SU-DHL-6 (cell line): ENCODE results near the gene STK32B.

Experiments used
- H2AFZ ChIP-seq: fragments of 200-600 bp; sonication (generic); 2 replicates; pipeline ENCODE4 v1.6.1; 2014; ENCODE audit warnings: low read depth, mild to moderate bottlenecking, moderate library complexity, mixed read lengths, antibody characterized with exemption, low read length; ENCODE audit not compliant: severe bottlenecking
- H3F3A ChIP-seq: fragments of 200-600 bp; shearing (Covaris generic); 2 replicates; pipeline ENCODE4 v1.6.0; 2016; ENCODE audit warnings: antibody characterized with exemption, mild to moderate bottlenecking; ENCODE audit not compliant: insufficient read depth
- H3K27ac ChIP-seq: fragments of 200-600 bp; sonication (generic); 2 replicates; pipeline ENCODE4 v1.5.1; 2016; ENCODE audit warnings: low read depth, mild to moderate bottlenecking, low read length, moderate library complexity, mixed read lengths
- H3K27me3 ChIP-seq: fragments of 200-600 bp; sonication (generic), shearing (Covaris generic); 2 replicates; pipeline ENCODE4 v1.6.0; 2014; ENCODE audit warnings: mild to moderate bottlenecking, low read length
- H3K36me3 ChIP-seq: fragments of 200-600 bp; sonication (generic); 2 replicates; pipeline ENCODE4 v1.6.1; 2014; ENCODE audit warnings: mild to moderate bottlenecking, low read length, mixed read lengths
- H3K4me2 ChIP-seq: fragments of 300-600, 200-600 bp; shearing (Covaris generic), sonication (generic); 2 replicates; pipeline ENCODE4 v1.6.0; 2014; ENCODE audit warnings: low read length, low read depth, mild to moderate bottlenecking; ENCODE audit not compliant: poor library complexity, severe bottlenecking
- H3K4me3 ChIP-seq: fragments of 200-600 bp; sonication (generic); 2 replicates; pipeline ENCODE4 v1.5.1; 2014; ENCODE audit warnings: antibody characterized with exemption, low read length, mild to moderate bottlenecking, mixed read lengths; ENCODE audit not compliant: insufficient read depth, poor library complexity, severe bottlenecking
- H3K79me2 ChIP-seq: fragments of 200-600 bp; sonication (generic); 2 replicates; pipeline ENCODE4 v1.6.1; 2014; ENCODE audit warnings: mild to moderate bottlenecking, low read length, moderate library complexity; ENCODE audit not compliant: insufficient read depth
- H3K9ac ChIP-seq: fragments of 200-600 bp; sonication (generic); 2 replicates; pipeline ENCODE4 v1.7.0; 2014; ENCODE audit warnings: mild to moderate bottlenecking, low read length
- H3K9me2 ChIP-seq: fragments of 200-600 bp; sonication (generic); replicated peaks from 2 replicates; pipeline ENCODE4 v1.6.1; 2014; ENCODE audit warnings: low read length; ENCODE audit not compliant: insufficient read depth
- H3K9me3 ChIP-seq: fragments of 200-600 bp; sonication (generic); 2 replicates; pipeline ENCODE4 v1.6.1; 2014; ENCODE audit warnings: low read length, mixed read lengths; ENCODE audit not compliant: insufficient read depth
- H4K20me1 ChIP-seq: fragments of 200-600 bp; sonication (generic); 2 replicates; pipeline ENCODE4 v1.6.1; 2014; ENCODE audit warnings: low read depth, mild to moderate bottlenecking, antibody characterized with exemption, low read length, moderate library complexity, mixed read lengths
- EZH2phosphoT487 ChIP-seq: fragments of 200-600 bp; sonication (generic), shearing (Covaris generic); conservative IDR thresholded peaks from 2 replicates; pipeline ENCODE4 v1.6.1; 2018; ENCODE audit warnings: mild to moderate bottlenecking, antibody characterized with exemption, low read length, moderate library complexity, mixed read lengths
- TF ChIP-seq, protein P1 (sequence below): fragments of 200-600 bp; sonication (generic); IDR thresholded peaks from one replicate; pipeline ENCODE4 v1.5.1; 2017; ENCODE audit warnings: antibody characterized with exemption, mild to moderate bottlenecking, low read length, moderate library complexity; ENCODE audit not compliant: insufficient read depth, poor library complexity, severe bottlenecking

STK32B gene

DNA sequence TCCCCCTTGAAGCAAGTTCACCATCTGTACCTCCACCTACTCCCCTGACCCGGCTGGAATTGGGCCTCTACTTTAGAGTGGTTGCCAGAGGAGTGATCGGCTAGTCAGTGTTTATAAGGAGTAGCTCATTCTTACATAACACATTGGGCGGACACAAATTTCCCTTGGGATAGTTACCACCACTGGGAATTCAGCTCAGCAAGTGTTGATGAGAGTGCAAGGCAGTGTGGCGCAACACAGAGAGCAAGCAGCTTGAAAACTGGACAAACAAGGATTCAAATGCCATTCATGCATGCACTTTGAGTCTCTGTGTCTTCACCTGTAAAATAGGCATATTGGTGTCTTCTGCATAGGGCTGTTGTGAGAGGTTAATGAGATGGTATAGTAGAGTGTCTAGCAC, 92.7 kb downstream of the STK32B start:
- Histone ChIP-seq H3K36me3 (no peaks in the 10 kb centered on the region), H3K9ac (no peak overlapping the region), H3K79me2 (no peaks in the 10 kb centered on the region), H3K9me3 (no peaks in the 10 kb centered on the region), H3F3A (no peaks in the 10 kb centered on the region), H2AFZ (no peak overlapping the region), H3K4me2 (no peak overlapping the region), H3K4me3 (no peak overlapping the region), H3K27ac (no peak overlapping the region), H4K20me1 (no peaks in the 10 kb centered on the region), H3K9me2 (no peaks in the 10 kb centered on the region), H3K27me3 (no peaks in the 10 kb centered on the region)
- no peak for TF ChIP-seq EZH2phosphoT487
- TF ChIP-seq, protein P1, sequence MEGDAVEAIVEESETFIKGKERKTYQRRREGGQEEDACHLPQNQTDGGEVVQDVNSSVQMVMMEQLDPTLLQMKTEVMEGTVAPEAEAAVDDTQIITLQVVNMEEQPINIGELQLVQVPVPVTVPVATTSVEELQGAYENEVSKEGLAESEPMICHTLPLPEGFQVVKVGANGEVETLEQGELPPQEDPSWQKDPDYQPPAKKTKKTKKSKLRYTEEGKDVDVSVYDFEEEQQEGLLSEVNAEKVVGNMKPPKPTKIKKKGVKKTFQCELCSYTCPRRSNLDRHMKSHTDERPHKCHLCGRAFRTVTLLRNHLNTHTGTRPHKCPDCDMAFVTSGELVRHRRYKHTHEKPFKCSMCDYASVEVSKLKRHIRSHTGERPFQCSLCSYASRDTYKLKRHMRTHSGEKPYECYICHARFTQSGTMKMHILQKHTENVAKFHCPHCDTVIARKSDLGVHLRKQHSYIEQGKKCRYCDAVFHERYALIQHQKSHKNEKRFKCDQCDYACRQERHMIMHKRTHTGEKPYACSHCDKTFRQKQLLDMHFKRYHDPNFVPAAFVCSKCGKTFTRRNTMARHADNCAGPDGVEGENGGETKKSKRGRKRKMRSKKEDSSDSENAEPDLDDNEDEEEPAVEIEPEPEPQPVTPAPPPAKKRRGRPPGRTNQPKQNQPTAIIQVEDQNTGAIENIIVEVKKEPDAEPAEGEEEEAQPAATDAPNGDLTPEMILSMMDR, result no peak

DNA sequence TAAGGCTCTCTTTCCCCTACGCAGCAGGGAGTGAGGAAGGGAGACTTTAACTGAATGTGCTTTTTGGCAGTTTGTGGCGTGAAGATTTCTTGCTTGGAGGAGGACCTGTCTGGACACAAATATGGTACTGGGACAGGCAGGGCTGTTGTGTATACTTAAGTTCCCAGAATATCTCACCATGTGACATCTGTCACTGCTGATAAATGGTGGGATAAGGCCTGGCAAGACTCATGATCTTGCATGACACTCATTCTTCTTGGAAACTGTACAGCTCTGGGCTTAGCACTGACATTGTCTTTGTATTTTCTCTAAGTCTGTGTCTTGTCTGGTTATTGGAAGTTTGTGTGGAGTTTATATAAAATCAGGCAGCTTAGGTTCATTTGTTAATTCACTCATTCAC, 93.1 kb downstream of the STK32B start:
- no peak for TF ChIP-seq EZH2phosphoT487
- TF ChIP-seq, protein P1, result no peak
- Histone ChIP-seq H3K9me2 (no peaks in the 10 kb centered on the region), H3K9me3 (no peaks in the 10 kb centered on the region), H3K27me3 (no peaks in the 10 kb centered on the region), H3K4me3 (no peak overlapping the region), H3K36me3 (no peaks in the 10 kb centered on the region), H3K27ac (no peak overlapping the region), H3K4me2 (no peak overlapping the region), H3F3A (no peaks in the 10 kb centered on the region), H2AFZ (no peak overlapping the region), H4K20me1 (no peaks in the 10 kb centered on the region), H3K79me2 (no peaks in the 10 kb centered on the region), H3K9ac (no peak overlapping the region)

DNA sequence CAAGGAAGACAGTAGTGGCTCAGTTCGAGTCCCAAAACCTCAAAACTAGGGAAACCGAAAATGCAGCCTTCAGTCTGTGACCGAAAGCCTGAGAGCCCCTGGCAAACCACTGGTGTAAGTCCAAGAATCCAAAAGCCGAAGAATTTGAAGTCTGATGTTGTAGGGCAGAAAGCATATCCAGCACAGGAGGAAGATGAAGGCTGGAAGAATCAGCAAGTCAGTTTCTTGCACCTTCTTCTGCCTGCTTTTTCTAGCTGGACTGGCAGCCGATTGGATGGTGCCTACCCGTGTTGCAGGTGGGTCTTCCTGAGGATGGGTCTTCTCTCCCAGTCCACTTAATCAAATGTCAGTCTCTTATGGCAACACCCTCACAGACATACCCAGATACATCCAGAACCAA, 95.0 kb downstream of the STK32B start:
- Histone ChIP-seq H3K27ac (no peak overlapping the region), H3K4me3 (no peak overlapping the region), H3K9me3 (no peaks in the 10 kb centered on the region), H3K79me2 (no peaks in the 10 kb centered on the region), H3K9ac (no peak overlapping the region), H2AFZ (no peak overlapping the region), H3K36me3 (no peaks in the 10 kb centered on the region), H3F3A (no peaks in the 10 kb centered on the region), H3K4me2 (no peak overlapping the region), H3K27me3 (no peaks in the 10 kb centered on the region), H4K20me1 (no peaks in the 10 kb centered on the region), H3K9me2 (no peaks in the 10 kb centered on the region)
- TF ChIP-seq, protein P1, result no peak
- no peak for TF ChIP-seq EZH2phosphoT487
